ENCODE measurements around the gene SPOUT1.
A peak's percentile ranks its signal among the peaks of the same experiment; 100 is the strongest.
"Not testable (repeated sequence)": the region's sequence is repeated elsewhere in the genome, so short reads cannot be mapped to it uniquely, and the experiment has no call there.

SPOUT1 gene

DNA sequence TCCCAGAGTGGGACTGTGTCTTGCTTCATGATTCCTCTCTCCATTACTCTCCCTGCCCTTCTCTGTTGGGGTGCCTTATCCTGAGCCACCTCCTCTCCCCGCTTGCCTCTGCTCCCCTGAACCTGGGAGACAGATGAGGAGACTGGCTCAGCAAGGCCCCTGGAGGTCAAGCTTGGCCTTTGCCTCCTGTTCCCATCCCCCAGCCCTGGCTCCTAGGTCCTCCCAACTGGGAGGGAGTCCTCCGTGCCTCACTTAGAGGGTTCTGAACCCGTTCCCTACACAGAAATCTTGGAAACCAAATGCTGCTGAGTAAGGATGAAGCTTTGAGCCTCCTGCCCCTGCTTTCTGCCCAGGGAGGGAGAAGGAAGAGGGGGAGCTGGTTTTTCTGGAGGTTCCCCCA lies 21.1 kb downstream of the SPOUT1 start:
- DNase-seq, result no peak

DNA sequence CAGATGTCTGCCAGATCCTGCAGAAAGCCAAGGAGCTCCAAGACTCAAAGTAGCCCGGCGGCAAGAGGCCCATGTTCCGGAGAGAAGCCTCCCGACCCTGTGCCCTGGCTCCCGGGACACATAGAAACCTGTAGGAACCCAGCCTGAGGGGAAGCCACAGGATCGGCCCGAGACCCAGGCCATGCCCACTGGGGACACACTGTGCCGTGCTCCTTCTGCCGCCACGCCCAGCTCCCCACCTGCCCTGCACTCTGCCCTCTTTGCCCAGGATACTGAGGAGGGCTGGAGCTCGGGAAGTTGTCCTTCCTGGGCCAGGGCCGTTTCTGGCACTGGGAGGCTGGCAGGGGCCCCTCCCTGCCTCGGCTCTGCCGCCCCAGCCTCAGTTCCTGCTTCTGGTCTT lies 21.8 kb downstream of the SPOUT1 start:
- DNase-seq, result no peak

DNA sequence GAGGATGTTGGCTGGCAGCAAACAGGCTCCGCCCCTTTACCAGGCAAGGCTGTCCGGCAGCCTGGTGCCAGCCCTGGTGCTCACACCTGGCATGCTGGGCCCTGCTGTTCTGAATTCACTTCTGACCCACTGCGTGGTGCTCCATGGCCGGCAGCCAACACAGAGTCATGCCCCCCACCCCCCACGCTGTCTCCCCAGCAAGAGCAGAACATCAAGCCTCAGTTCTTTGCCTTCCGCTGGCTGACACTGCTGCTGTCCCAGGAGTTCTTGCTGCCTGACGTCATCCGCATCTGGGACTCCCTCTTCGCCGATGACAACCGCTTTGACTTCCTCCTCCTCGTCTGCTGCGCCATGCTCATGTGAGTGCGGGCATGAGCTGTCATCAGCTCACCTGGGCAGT lies 23.9 kb downstream of the SPOUT1 start:
- DNase-seq, result no peak

DNA sequence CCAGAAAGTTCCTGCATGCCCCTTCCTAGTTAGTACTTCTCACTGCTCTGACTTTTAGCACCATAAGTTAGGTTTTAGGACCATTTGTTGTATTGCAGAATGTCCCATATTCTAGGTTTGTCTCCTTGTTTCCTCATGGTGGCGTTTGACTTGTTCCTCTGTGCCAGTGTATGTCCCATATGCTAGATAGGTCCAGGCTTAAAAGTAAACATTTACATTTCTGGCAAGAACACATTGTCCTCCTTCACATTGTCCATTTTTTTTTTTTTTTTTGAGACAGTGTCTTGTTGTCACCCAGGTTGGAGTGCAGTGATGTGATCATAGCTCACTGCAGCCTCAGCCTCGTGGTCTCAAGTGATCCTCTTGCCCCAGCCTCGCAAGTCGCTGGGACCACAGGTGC lies 27.1 kb downstream of the SPOUT1 start:
- no peak for DNase-seq

DNA sequence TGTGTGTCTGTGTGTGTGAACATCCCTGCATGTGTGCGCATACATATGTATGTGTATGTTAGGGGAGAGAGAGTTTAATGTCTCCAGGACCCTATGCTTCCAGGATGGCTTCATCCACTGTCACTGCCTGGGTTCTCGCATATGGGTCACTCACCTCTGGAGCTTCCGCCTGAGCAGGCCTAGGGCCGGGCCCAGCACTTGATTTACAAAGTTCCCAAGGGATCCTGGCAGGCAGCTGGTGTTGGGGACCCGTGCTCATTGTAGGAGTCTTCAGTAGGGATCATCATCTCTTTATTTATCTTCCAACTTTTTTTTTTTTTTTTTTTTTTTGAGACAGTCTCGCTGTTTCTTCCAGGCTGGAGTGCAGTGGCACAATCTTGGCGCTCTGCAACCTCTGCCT lies 29.5 kb downstream of the SPOUT1 start:
- DNase-seq, result no peak

DNA sequence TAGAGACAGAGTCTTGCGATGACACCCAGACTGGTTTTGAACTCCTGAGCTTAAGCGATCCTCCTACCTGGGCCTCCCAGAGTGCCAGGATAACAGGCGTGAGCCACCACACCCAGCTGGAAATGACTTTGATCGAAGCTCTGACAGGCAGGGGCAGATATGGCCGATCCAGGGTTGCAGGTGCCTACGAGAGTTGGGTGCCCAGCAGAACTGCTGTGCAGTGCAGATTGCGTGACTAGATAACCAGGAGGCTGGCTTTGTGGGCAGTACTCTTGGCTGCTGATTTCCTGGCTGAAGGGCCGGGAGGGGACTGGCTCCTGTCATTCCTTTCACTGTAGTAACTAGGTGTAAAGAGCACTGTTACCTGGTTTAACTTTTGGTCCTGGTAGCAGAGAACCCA lies 30.7 kb downstream of the SPOUT1 start:
- DNase-seq, result no peak

DNA sequence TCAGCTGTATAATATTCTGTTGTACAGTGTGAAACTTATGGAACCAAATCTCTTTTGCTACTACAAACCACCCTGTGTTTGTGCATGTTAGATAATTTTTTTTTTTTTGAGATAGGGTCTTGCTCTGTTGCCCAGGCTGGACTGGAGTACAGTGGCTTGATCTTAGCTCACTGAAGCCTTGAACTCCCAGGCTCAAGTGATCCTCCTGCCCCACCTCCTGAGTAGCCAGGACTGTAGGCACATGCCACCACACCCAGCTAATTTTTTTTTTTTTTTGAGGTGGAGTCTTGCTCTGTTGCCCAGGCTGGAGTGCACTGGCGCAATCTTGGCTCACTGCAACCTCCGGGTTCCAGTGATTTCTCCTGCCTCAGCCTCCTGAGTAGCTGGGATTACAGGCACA lies 34.6 kb downstream of the SPOUT1 start:
- not testable (repeated sequence) for DNase-seq

DNA sequence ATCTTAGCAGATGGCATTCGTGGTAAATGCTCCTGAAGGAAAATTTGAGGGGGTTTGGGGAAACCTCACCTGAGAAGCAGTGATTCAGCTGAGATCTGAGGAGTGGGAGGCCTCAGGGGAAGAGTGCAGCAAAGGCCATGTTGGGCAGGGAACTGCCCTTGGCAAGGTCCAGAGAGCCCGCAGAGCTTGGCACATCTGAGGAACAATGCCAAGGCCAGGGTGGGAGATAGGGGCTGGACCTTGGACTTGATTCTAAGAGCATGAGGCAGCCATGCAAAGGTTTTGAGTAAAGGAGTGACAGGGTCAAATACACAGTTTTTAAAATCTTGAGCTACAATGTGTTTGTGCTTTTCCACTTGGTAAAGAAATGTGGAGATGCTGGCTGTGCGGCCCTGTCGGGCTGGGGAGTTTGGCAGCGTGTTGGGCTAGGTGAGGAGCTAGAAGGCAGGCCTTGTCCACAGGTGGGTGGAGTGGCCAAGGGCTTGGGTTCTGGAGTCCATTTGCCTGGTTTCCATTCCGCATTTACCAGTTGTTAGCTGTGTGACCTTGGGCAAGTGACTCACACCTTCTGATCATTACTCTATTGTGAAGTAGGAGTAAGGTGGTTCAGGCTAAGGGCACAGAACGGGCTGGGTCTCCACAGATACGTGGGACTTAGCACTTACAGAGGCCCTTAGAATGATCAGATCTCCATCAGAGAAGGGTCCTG lies 36.5 kb downstream of the SPOUT1 start:
- DNase-seq, result no peak

DNA sequence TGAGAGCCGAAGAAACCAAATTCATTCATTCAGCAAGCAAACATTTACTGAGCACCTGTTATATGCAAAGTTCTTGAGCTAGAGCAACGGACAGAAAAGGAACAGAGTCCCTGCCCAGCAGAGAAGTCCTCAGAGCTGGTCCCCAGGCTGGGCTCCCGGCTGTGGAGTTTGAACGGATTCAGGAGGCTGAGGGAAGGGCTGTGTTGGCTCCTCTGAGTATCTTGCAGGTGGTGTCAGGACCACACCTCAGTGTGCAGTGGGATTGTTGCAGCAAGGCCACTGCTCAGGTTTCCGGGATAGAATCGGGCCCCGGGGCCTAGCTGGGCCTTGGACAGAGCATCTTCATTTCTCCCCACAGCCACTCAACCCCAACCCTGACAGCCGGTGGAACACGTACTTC lies 37.5 kb downstream of the SPOUT1 start:
- no peak for DNase-seq

DNA sequence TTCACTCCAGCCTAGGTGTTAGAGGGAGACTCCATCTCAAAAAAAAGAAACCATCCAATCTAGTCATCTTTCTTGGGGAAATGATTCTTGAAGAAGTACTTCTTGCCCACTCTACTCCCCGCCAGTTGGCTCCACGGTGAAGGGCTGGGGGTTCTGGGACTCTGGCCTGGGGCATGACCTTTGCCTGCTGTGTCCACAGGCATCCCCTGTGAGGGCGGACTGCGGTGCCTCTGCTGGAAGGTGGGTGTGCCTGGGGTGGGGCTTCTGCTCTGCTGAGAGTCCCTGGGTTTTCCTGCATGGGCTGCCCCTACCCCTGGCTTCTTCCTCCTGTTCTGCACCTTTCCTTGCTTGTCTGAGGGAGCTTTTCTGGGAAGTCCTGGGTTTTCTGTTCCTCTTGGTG lies 39.1 kb downstream of the SPOUT1 start:
- no peak for DNase-seq

DNA sequence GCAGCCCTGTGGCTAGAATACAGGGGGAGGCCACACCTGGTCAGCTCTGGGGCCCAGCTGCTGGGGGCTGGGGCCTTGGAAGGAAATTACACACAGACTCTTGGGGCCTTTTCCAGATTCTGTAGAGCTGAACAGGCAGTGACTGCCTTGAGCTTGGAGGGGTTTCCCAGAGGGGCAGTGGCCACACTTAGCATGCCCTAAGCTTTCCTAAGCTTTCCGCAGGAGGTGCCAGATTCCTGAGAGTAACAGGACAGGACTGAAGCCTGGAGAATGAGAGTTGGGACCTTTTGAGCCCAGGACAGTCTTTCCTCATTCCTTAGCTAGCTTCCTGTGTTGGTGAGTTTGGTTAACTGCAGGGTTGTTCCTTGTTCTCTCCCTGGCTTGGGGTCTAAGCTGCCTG lies 41.1 kb downstream of the SPOUT1 start:
- DNase-seq, result no peak

DNA sequence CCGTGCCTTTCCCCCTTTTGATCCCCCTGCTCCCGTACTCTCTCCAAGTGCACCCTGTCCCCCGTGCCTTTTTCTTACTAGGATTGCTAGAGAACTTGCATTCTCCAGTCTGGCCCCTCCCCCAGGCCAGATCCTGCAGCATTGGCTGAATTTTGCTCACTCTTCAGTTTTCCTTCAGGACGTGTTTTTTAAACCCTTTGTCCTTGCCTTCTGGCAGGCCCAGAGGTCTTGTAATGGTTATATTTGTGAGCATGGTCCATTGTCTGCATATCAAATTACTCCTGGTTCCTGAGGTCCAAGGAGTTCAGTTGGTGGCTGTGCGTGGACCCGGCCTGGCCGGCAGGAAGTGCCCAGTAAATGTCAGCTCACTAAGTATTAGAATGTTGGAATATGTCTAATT lies 41.9 kb downstream of the SPOUT1 start:
- no peak for DNase-seq

DNA sequence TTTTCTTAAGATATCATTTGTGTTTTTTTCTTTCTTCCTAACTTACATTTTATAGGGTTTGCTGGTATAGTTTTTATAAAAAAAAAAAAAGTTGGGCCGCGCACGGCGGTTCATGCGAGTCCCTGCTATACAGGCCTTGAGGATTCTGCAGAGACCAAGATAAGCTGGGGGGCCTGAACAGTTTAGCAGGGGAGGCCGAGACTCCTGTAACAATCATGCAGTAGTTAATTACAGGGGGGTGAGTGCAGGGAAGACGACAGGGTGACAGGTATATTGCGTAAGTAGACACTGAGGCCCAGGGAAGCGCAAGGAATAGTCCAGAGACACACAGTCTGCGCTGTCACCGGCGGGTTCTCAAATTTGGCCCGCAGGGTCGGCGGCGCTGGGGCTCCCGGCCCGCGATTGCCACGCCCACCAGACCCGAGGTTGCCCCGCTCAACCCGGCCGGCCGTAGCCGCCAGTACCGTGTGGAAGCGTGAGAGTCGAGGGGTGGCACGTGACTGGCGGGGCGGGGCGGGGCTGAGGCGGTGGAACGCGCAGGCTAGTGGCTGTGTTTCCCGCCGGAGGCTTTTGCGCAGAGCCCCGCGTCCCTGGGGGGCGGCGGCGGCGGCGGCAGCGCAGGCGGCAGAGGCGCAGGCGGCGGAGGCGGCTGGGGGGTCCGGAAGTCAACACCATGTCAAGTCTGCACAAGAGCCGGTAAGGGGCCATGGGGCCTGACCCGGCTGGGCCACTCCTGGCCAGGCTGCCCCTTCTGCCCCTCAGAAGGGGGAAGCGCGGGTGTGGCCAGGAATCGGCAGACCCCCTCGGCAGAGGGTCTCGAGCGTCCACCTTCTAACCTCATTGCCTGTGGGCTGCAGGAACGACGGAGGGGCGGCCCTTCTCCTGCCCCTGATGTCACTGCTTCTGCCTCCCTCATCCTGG lies 42.7 kb downstream of the SPOUT1 start, which contains the start of gene TBC1D13:
Gene TBC1D13 (plus strand): TSS at position 573 of the 921 bp plus-strand sequence. CDS start 101 bp downstream, at position 674.
- peak; percentile 25 for DNase-seq

DNA sequence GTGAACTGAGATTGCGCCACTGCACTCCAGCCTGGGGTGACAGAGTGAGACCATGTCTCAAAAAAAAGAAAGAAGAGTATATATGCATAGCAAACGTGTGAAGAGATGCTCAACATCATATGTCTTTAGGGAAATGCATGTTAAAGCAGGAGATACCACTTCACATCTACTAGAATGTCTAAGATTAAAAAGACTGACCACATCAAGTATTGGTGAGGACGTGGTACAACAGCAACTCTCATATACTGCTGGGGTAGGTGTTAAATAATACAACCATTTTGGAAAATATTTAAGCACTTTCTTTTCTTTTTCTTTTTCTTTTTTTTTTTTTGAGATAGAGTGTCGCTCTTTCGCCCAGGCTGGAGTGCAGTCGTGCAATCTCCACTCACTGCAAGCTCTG lies 44.2 kb downstream of the SPOUT1 start:
- DNase-seq, result no peak

DNA sequence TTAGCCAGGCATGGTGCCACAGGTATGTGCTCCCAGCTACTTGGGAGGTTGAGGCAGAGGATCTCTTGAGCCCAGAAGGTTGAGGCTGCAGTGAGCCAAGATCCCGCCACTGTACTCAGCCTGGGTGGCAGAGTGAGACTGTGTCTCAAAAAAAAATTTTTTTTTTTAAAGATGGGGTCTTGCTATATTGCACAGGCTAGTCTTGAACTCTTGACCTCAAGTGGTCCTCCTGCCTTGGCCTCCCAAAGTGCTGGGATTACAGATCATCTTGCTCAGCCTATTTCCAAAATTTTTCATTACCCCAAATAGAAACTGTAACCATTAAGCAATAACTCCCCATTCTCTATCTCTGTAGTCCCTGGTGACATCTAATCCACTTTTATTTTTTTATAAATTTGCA lies 46.9 kb downstream of the SPOUT1 start:
- no peak for DNase-seq

DNA sequence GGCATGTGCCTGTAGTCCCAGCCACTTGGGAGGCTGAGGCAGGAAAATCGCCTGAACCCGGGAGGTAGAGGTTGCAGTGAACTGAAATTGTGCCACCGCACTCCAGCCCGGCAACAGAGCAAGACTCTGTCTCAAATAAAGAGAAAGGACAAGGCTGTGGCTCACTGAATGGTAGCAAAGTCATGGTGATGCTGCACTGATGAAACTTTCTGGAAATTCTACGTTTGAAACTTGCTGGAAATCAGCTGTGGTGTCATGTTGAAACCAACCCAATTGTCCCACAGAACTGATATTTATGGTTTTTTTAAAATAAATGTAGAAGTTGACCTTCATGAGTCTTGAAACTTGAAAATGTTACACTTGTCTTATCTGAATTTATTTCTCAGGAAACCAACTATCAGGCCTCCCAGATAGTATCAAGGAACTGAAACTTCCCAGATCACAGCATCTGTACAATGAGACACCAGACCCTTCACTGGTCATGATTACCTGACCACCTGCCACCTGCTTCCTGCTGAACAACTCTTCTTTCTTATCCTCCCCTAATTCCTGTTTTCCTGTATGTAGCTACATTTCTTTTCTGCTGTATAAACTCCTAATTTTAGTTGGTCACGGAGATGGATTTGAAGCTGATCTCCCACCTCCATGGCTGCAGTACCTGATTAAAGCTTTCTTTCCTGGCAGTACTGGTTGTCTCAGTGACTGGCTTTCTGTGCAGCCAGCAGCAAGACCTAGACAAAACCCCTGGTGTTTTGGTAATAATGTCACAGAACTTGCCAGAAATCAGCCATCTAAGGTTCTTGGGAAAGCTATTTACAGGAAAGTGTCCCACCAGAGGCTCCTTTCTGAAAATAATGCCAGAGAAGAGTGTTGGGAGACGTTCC lies 48.2 kb downstream of the SPOUT1 start:
- DNase-seq, result no peak

DNA sequence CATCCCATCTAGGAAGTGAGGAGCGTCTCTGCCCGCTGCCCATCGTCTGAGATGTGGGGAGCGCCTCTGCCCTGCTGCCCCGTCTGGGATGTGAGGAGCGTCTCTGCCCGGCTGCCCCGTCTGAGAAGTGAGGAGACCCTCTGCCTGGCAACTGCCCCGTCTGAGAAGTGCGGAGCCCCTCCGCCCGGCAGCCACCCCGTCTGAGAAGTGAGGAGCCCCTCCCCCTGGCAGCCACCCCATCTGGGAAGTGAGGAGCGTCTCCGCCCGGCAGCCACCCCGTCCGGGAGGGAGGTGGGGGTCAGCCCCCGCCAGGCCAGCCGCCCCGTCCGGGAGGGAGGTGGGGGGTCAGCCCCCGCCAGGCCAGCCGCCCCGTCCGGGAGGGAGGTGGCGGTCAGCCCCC lies 49.5 kb downstream of the SPOUT1 start:
- DNase-seq, result not testable (repeated sequence)

DNA sequence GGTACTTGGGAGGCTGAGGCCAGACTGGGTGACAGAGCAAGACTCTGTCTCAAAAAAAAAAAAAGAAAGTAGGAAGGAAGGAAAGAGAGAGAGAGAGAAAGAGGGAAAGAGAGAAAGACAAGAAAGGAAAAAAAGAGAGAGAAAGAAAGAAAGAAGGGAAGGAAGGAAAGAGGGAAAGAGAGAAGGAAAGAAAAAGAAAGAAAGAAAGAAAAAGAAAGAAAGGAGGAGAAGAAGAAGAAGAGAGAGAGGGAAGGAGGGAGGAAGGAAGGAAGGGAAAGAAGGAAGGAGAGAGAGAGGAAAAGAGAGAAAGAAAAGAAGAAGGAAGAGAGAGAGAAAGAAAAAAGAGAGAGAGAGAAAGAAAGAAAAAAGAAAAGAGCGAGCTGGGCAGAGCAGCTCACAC lies 54.8 kb downstream of the SPOUT1 start:
- no peak for DNase-seq

DNA sequence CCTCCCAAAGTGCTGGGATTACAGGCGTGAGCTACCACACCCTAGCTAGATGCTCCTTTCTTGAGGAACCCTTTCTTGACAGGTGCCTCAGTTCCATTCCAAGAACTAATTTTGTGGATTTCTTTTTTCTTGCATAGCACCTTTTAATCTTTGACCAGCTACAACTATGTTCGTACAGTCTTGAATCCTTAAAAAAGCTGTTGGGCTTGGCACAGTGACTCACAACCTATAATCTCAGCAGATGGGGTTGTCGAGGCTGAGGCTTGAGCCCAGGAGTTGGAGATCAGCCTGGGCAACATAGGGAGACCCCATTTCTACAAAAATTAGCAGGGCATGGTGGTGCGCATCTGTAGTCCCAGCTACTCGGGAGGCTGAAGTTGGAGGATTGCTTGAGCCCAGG lies 56.5 kb downstream of the SPOUT1 start:
- DNase-seq, result no peak

DNA sequence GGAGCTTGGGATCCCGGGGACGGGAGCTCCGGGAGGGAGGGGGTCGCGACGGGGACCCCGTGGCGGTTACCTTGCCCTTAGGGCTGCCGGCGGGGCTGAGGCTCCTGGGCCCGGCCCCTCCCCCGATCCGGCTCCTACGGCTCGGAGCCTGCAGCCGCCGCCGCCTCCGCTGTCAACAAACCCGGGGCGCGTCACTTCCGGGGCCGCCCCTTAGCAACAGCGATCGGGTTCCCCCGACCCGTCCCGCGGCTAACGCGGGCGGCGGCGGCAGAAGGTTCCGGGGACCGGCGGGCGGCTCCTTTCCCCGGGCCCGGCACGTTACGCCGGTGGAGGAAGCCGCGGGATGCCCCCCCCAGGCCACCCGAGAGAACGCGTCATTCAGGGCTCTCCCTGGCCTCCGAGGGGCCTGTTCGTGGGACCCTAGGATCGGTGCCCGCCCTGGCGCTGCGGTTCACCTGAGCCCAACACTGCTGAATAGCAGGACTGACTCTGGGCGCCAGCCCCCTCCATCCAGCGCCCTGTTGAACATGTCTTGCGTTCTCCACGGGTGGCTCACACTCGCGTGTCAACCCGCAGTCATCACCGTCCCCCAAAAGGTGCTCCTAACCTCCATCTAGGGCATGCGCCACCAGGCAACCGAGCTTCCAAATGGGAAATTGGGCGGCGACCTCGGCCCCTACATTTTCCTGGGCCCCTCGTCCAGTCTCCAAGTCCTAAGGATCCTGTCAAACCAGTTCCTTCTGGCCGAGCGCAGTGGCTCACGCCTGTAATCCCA lies 57.7 kb downstream of the SPOUT1 start, which contains the start of gene ZER1:
Gene ZER1 (minus strand): TSS at position 183 of the 775 bp plus-strand sequence. CDS start 16,362 bp downstream, outside the sequence.
- DNase-seq, result peak; percentile 13

DNA sequence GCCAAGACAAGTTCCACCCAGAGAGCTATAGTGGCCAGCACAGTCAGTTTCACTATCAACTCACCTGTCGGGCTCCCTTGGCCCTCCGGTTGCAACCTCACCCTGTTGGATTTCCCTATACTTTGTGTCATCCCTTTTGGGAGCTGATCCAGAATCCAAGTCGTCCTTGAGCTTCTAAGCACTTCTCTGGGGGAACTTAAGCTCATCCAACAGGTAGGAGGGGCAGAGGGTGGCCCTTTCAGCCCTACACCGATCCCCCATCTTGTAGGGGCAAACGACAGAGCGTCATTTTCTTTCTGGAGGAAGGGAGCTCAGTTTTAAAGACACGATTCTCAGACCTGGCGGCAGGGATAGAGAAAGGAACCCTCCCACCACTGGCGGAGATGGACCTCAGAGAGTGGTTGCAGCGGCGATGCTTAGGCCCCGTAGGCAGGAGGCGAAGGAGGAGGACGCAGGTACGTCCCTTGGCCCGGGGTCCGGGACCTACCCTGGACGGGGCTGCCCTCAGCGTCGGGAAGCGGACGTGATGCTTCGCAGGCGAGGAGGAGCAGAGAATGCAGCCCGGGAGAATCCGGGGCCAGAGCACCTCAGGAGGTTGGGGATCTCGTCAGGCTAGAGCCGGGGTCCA lies 58.4 kb downstream of the SPOUT1 start:
- no peak for DNase-seq

Data from SIG-M5 (cell line).